Measurements from ENCODE around the gene MRPS16. TPM values are rescaled to one million over a fixed set of nuclear protein-coding genes. Genes with fewer than 3 reads are reported as not detected.
"Not testable (repeated sequence)": the region's sequence is repeated elsewhere in the genome, so short reads cannot be mapped to it uniquely, and the experiment has no call there.

MRPS16 gene
- polyA plus RNA-seq (2012; ENCODE audit: insufficient read depth, insufficient read length): 148 TPM

DNA sequence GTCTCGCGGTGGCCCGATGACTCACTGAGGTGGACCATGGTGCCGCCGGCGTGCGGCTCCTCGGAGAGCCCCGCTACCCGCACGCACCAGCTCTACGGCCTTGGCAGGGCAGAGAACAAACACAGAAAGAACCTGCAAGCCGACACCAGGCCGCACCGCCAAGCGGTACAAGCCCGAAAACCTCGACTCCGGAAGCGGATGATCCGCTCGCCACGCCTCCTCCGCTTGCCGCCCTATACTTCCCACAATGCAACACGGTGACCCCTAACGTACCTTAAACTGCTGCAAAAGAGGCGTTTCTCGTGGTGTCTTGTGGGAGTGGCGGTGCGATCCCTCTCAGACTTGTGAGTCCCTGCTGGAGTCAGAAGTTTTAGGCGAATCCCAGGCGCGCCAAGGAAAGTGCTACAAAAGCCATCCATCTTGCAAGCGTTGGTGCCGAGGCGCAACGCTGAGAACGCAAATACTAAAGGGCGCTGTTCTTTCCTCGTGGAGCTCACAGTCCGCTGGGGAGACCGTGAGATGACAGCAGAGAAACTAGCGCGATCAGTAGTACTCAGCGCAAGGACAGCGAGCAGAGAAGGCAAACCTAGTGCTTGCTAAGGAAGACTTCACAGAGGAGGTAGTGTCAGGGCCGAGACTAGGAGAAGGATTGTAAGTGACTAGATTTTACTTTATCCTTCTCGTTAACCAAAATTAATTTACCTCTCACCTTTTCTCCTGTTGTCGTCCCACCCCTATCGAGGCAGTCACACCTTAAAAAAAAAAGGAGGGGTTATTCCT lies at the start of gene MRPS16:
Gene MRPS16, minus strand, starts transcription at position 200 of the 780 bp plus-strand sequence. Its CDS starts 162 bp downstream, at position 38.
- H3K4me3 ChIP-seq (ENCODE audit: low read length): peak within 1 kb of the TSS; percentile 100
- DNase-seq (ENCODE audit: low read depth, low spot score): peak; percentile 96

DNA sequence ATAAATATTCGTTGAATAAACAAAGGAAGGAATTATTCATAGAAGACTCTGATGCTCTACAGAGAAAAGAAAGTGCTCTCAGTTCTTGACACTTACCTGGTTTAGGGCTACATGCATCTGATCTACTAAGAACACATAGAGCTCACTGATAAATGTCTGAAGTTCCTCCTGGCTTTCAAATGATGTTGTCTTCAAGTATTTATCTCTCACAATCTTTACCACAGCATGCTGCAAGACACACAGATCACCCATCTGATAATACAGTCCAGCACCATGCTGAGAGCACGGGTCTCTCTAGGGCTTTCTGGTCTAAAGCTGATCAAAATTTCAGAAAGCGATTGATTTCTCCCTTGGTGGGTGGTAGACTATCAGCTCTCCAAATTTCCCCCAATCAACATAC lies 44.5 kb upstream of the MRPS16 start:
- no peak for DNase-seq (ENCODE audit: low read depth, low spot score)
- H3K4me3 ChIP-seq (ENCODE audit: low read length): no peak overlapping the region

DNA sequence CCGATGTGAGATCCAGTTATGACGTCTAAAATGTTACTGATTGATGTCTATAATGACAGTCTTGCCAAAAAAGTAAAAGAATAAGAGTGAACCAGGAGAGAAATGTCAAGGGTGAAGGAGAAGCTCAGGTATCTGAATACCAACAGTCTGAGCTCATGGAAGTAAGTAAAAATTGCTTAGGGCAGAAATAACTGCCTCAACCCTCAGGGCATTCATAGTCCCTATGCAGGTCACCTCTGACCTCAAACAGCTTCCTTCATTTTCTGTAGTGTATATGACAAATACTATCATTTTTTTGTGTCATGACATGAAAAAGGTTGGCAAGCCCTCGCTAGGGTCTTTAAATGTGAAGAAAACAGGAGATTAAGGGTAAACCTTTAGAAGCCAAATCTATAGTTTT lies 41.0 kb upstream of the MRPS16 start:
- DNase-seq (ENCODE audit: low read depth, low spot score): no peak
- no peak overlapping the region for H3K4me3 ChIP-seq (ENCODE audit: low read length)

DNA sequence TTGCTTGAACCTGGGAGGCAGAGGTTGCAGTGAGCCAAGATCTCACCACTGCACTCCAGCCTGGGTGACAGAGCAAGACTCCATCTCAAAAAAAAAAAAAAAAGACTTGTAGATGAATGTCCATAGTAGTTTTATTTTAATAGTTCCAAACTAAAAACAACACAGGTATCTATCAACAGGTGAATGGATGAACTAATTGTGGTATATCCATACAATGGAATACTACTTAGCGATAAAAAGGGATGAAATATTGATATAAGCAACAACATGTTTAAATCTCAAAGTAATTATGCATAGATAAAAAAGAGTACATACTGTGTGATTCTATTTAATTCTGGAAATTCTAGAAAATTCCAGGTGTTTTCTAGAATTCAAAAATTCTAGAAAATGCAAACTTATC lies 37.5 kb upstream of the MRPS16 start:
- H3K4me3 ChIP-seq (ENCODE audit: low read length): no peak overlapping the region
- no peak for DNase-seq (ENCODE audit: low read depth, low spot score)

DNA sequence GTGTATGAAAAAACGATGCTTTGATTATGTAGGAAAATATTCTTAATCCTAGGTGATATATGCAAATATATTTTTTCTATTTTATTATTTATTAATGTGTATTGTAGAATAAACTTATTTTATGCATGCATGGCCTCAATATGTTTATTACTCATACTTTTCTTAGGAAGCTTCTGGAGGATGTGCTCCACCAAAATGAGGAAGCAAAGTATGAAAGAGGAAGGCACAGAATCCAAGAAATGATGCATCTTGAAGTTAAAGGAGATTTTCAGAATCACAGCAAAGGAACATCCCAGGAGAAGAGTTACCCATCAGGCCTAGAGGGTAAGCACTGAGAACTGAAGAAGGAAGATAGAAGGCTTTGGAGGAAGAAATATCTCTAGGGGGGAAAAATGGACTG lies 35.0 kb upstream of the MRPS16 start:
- no peak for DNase-seq (ENCODE audit: low read depth, low spot score)

DNA sequence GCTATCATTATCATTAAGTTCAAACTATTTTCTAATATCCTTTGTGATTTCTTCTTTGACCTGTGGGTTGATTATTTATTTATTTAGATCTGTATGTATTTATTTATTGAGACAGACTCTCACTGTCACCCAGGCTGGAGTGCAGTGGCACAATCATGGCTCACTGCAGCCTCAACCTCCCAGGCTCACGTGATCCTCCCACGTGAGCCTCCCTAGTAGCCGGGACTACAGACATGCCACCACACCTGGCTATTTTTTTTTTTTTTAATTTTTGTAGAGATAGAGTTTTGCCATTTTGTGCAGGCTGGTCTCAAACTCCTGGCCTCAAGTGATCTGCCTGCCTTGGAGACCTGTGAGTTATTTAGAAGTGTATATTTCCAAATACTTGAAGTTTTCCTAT lies 28.7 kb upstream of the MRPS16 start:
- no peak for DNase-seq (ENCODE audit: low read depth, low spot score)
- H3K4me3 ChIP-seq (ENCODE audit: low read length): no peak overlapping the region

More for the DNA sequence above, 35.0 kb upstream of the MRPS16 start:
- H3K4me3 ChIP-seq (ENCODE audit: low read length): no peak overlapping the region

DNA sequence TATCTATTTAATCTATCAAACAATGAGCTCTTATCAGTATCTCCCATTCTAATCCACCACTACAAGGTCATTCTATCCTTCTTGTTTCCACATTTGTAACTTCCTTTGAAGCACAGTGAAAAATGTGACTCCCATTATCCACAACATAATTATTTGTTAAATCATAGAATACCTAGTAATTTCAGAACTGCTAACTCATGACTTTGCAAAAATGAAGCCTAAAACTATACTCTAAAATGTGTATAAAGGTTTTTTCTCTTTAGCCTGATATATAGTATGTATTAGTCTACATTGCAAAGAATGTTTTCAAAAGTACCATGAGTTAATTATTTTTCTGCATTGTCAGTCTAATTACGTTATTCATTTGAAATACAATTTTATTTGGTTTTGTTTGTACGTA lies 12.0 kb upstream of the MRPS16 start:
- no peak overlapping the region for H3K4me3 ChIP-seq (ENCODE audit: low read length)
- no peak for DNase-seq (ENCODE audit: low read depth, low spot score)

DNA sequence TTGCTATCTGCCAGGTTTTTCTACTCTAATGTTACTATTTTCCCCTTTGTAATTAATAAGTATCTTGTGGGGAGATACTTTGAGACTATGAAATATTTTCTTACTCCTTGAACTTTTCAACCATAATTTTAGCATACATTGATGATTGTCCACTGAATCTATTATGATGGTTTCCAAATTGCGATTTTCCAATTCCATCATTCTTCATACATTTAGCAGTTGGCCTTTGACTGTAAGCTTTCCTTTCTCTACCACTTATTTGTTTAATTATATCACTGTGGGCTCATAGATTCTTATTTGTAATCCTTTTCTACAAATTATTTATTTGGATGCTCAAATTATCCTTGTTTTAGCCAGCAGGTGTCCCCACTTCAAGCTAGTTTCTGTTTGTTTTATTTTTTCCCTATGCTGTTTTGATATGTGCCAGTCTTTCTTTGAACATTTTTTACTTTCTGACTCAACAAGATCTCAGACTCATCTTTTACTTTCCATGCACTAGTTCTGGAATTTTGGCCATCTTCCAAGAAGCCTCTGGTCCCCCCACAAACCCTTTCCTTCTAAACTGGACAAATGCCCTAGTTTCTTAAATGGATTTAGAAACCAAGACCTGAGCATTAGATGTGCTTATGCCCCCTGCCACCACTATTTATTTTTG lies 11.4 kb upstream of the MRPS16 start:
- peak; percentile 23 for DNase-seq (ENCODE audit: low read depth, low spot score)
- H3K4me3 ChIP-seq (ENCODE audit: low read length): no peak overlapping the region

DNA sequence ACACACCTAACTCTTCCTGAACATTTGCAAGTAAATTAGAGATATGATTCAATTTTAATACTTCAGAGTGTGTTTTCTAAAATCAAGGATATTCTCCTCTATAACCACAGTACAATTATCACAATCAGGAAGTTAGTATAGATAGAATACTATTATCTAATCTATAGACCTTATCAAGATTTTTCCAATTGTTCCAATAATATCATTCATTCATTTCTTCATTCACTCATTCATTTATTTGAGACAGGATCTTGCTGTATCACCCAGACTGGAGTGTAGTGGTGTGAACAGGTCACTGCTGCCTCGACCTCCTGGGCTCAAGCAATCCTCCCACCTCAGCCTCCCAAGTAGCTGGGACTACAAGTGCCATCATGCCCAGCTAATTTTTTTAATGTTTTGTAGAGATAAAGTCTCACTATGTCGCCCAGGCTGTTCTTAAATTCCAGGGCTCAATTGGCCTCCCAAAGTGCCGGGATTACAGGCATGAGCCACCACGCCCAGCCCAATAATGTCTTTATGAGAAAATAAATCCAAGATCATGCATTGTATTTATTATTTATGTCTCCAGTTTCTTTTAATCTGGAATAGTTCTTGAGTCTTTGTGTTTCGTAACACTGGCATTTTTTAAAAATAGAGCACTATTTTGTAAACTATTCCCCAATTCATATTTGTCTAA lies 10.6 kb upstream of the MRPS16 start:
- no peak overlapping the region for H3K4me3 ChIP-seq (ENCODE audit: low read length)
- no peak for DNase-seq (ENCODE audit: low read depth, low spot score)

DNA sequence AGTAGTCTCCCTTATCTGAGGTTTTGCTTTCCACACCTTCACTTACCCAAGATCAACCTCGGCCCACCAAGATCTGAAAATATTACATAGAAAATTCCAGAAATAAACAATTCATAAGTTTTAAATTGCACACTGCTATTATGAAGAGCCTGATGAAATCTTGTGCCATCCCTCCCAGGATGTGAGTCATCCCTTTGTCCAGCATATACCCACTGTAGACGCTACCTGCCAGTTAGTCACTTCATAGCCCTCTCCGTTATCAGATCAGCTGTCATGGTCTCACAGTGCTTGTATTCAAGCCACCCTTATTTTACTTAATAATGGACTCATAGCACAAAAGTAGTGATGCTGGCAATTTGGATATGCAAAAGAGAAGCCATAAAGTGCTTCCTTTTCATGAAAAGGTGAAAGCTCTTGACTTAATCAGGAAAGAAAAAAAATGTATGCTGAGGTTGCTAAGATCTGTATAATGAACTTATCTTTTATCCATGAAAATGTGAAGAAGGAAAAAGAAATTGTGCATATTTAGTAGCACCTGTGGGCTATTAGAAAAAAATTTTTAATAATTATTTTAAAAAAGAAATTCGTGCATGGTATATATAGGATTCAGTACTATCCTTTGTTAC lies 9.8 kb upstream of the MRPS16 start:
- no peak overlapping the region for H3K4me3 ChIP-seq (ENCODE audit: low read length)
- no peak for DNase-seq (ENCODE audit: low read depth, low spot score)

DNA sequence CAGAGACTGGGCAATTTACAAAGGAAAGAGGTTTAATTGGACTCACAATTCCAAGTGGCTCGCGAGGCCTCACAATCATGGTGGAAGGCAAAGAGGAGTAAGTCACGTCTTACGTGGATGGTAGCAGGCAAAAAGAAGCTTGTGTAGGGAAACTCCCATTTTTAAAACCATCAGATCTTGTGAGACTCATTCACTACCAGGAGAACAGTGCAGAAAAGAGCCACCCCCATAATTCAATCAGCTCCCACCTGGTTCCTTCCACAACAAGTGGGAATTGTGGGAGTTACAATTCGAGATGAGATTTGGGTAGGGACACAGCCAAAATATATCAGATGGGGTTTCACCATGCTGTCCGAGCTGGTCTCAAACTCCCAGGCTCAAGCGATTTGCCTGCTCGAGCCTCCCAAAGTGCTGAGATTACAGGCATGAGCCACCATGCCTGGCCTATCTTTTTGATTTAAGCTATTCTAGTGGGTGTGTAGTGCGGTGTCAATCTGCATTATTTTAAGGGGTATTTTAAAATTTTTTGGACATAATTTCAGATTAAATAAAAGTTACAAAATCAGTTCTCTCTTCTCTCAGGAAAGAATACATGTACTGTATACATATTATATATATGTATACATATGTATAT lies 9.0 kb upstream of the MRPS16 start:
- DNase-seq (ENCODE audit: low read depth, low spot score): no peak
- no peak overlapping the region for H3K4me3 ChIP-seq (ENCODE audit: low read length)

DNA sequence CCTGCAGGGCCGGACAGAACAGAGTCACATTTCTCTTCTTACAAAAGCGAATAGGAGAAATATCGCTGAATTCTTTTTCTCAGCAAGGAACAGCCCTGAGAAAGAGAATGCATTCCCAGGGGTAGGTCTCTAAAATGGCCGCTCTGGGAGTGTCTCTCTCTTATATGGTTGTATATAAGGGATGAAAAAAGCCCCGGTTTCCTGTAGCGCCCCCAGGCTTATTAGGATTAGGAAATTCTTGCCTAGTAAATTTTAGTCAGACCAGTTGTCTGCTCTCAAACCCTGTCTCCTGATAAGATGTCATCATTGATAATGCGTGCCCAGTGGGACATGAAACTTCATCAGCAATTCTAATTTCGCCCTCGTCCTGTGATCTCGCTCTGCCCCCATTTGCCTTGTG lies 6.2 kb upstream of the MRPS16 start:
- not testable (repeated sequence) for DNase-seq (ENCODE audit: low read depth, low spot score)

DNA sequence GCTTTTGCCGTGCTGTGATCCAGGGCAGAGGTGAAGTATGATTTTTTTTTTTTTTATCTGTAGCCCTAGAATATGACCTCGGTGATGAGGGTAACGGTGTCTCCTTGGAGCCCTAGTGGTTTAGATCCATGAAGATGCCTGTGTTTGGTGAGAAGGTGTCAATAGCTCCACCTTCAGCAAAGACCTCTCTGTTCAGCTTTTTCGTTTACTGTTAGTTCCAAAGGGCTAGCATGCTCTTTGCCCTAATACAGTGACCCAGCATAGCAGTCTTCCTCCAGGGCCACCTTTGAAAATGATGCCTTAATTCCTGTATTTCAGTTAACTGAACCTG lies 746 bp upstream of the MRPS16 start:
- peak overlapping the region; percentile 100 for H3K4me3 ChIP-seq (ENCODE audit: low read length)
- DNase-seq (ENCODE audit: low read depth, low spot score): no peak

More for the DNA sequence above, 6.2 kb upstream of the MRPS16 start:
- not testable (repeated sequence) for H3K4me3 ChIP-seq (ENCODE audit: low read length)

DNA sequence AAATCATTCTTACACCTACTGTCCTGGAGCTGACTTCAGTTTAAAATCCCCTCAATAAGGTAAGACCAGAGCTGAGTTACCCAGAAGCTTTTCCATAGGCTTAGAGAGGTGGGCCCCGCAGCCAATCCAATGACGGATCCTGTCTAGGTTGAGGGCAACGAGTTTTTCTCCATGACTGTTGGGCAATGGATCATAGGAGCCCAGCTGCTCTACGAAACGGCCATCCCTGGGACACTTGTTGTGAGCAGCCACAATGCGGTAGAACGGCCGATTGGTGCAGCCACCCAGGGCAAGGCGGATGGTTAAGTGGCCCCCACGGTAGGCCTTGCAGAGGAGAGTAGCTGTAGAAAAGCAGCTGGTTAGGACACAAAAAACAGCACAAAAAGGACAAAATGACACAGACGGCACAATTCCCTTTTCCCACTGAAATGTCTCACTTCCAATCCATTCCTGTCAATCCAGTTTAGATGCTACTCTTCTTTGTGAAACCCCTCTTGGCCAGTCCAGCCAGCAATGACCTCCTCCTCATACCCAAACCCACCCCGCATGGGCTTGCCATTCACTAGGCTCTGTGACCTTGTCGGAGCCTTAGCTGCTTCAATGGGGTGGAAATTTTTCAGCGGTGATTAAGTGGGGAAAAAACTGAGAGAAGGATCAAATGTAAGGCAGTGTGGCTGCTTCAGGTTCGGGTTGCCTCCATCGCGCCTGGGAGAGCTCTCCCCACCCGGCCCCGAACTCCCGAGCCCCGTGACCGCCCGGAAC lies 580 bp downstream of the MRPS16 start:
- peak overlapping the region; percentile 100 for H3K4me3 ChIP-seq (ENCODE audit: low read length)
- DNase-seq (ENCODE audit: low read depth, low spot score): no peak

DNA sequence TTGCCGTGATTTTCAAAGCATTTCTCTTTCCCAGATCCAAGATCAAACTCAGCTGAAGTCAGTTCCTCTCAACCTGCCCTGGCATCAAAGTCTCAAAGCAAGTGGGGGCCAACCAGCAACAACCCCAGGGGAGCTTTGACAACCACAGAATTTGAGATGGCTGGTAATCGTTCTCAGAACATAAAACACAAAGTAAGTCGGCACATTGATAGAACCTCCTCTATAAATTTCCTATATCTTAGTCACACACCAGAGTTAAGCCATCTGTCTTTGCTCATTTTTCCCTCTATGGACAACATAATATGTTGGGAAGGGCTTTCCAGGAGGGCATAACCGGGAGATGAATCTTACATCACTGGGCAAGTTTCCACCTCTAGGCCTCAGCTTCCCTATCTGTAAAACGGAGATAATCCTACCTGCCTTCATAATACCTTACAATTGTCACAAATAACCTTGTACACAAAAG lies 4.2 kb downstream of the MRPS16 start:
- no peak for DNase-seq (ENCODE audit: low read depth, low spot score)
- no peak overlapping the region for H3K4me3 ChIP-seq (ENCODE audit: low read length)

DNA sequence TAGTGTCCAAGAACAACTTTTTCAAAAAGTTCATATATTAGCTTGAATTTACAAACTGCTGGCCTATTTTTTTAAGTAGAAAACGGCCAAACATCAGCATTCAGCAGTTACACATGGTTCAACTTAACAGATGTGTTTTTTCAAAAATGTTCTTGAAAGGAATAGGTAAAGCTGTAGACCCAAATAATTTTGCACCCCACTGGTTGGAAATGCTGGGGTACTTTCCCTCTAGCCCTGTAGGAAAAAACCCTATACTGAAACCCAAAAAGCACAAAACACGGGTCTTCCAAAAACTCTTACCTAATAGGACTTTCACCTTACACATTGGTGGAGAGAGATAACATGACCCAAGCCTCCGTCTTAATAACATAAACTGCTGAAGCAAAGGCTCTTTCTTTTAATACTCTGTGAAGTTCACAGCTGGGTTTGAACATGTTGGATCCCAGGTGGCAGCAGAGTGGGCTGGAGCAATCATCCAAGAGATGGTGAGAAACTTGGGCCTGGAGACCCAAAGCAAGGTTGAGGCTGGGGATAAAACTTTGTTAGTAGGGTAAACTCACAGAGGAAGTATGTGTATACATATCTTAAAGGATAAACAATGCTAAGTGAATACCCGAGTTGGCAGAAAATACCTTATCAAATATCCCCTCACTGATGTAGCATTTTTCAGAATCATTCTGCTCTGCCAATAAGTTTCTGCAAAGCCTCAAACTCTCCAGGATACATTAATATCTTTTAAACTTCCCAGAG lies 4.8 kb downstream of the MRPS16 start:
- no peak for DNase-seq (ENCODE audit: low read depth, low spot score)
- H3K4me3 ChIP-seq (ENCODE audit: low read length): peak overlapping the region; percentile 92

DNA sequence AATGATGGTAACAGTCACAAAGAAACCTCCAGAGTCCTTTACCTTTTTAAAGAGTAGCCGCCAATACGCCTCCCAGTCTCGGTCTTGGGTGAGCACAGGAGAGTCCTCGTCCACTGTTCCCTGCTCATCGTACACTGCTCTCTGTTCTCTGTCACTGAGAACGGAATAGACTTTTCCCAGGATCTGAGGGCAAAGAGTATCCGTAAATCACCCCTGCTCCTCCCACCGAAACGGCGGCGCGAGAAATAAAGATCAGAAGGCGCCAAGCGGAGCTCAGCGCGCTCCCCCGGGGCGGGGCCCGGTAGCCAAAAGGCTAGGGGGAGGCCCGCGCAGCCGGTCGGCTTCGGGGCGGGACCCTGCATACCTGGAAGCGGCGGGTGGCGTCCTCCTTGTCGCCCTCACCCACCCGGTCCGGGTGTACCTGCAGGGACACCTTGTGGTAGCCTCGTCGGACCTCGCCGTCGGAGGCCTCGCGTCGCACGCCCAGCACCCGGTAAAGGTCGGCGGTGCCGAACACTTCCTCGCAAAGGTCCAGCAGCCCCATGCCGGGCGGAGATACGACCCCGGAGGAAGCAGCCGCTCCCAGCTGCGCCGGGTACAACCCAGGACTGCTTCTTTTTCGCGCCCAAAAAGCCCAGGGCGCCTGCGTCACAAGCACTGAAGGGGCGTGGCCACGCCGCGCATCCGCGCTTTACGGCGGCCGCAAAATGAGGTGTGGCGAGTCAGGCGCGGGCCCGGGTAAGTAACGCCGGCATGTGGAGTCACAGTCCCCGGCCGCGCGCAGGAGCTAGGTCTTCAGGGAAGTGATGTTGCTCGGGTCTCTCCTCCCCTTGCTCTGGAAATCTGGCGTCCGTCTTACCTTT lies 5.6 kb downstream of the MRPS16 start, which contains the start of gene DNAJC9:
Gene DNAJC9, minus strand, starts transcription at position 610 of the 863 bp plus-strand sequence. Its CDS starts 66 bp downstream, at position 544.
- peak within 1 kb of the TSS; percentile 92 for H3K4me3 ChIP-seq (ENCODE audit: low read length)
- peak; percentile 95 for DNase-seq (ENCODE audit: low read depth, low spot score)

All from Jurkat, Clone E6-1 (cell line).